NCI-H748 (cell line): ENCODE results near the gene CARHSP1.
"Not testable (repeated sequence)": the region's sequence is repeated elsewhere in the genome, so short reads cannot be mapped to it uniquely, and the experiment has no call there.

ENCODE experiments used
- DNase-seq: peaks from one replicate; lab custom pipeline; 2025; ENCODE audit not compliant: unreplicated experiment; lab: John Stamatoyannopoulos, UW

Gene CARHSP1

GRCh38 chr16:8873866-8874195 is 5.0 kb upstream of the CARHSP1 start:
- DNase-seq, result not testable (repeated sequence)

GRCh38 chr16:8872967-8873865 is 4.4 kb upstream of the CARHSP1 start:
- DNase-seq, result no peak

- no peak for DNase-seq
Measured at GRCh38 chr16:8872071-8872470, 3.3 kb upstream of the CARHSP1 start.

GRCh38 chr16:8869988-8870241 is 1.1 kb upstream of the CARHSP1 start:
- DNase-seq, result not testable (repeated sequence)

- peak; percentile 4 for DNase-seq
Measured at GRCh38 chr16:8869212-8869987, 594 bp upstream of the CARHSP1 start.

GRCh38 chr16:8867932-8868415 is 832 bp downstream of the CARHSP1 start:
- DNase-seq, result no peak

- DNase-seq, result peak; percentile 43
Measured at GRCh38 chr16:8867216-8867931, 1.4 kb downstream of the CARHSP1 start.

GRCh38 chr16:8866884-8867215 is 2.0 kb downstream of the CARHSP1 start:
- DNase-seq, result no peak

- DNase-seq, result peak; percentile 59
Measured at GRCh38 chr16:8866118-8866883, 2.5 kb downstream of the CARHSP1 start.

- no peak for DNase-seq
Measured at GRCh38 chr16:8865145-8865882, 3.5 kb downstream of the CARHSP1 start.

- no peak for DNase-seq
Measured at GRCh38 chr16:8864480-8865110, 4.2 kb downstream of the CARHSP1 start.

GRCh38 chr16:8863594-8864424 is 5.0 kb downstream of the CARHSP1 start:
- DNase-seq, result no peak

GRCh38 chr16:8862309-8863130 is 6.3 kb downstream of the CARHSP1 start:
- no peak for DNase-seq

- no peak for DNase-seq
Measured at GRCh38 chr16:8861563-8862308, 7.1 kb downstream of the CARHSP1 start.

- no peak for DNase-seq
Measured at GRCh38 chr16:8859913-8860881, 8.6 kb downstream of the CARHSP1 start.
